Peyer's patch (tissue), 4 donors: ENCODE results near the gene PSIP1. TPM values are rescaled to one million over a fixed set of nuclear protein-coding genes. Genes with fewer than 3 reads are reported as not detected.
"Not testable (repeated sequence)": the region's sequence is repeated elsewhere in the genome, so short reads cannot be mapped to it uniquely, and the experiment has no call there.

Experiments used
- DNase-seq, 3 donors: peaks; one replicate each; pipeline ENCODE4 v3.0.0-alpha.2; 2017 to 2019
- H3K27ac ChIP-seq, 4 donors: fragments of 200-600 bp; sonication (generic); one replicate each; pipeline ENCODE4 v1.5.1; 2016 to 2019
- H3K27me3 ChIP-seq, 2 donors: fragments of 200-600 bp; sonication (generic); one replicate each; pipeline ENCODE4 v1.5.1; 2019
- H3K36me3 ChIP-seq, 3 donors: fragments of 200-600 bp; sonication (generic); one replicate each; pipeline ENCODE4 v1.5.1; 2016 to 2019
- H3K4me1 ChIP-seq, 4 donors: fragments of 200-600 bp; sonication (generic); one replicate each; pipeline ENCODE4 v1.5.1; 2016 to 2019
- H3K4me3 ChIP-seq, 4 donors: fragments of 200-600 bp; sonication (generic); 1 replicate in 3 of 4; 2 replicates in 1 of 4; pipeline ENCODE4 v1.5.1; 2016 to 2019; ENCODE audit warnings: mild to moderate bottlenecking in 1 of 4
- H3K9me3 ChIP-seq, 4 donors: fragments of 200-600 bp; sonication (generic); one replicate each; pipeline ENCODE4 v1.5.1; 2016 to 2019; ENCODE audit warnings: mild to moderate bottlenecking in 1 of 4
- CTCF ChIP-seq, 6 experiments: fragments of 450-650 bp in 4 of 6; fragments of 200-600 bp in 2 of 6; sonication (generic) in 1 of 6; IDR thresholded peaks; one replicate each; pipeline ENCODE4 v1.5.1; 2017 to 2019; ENCODE audit warnings: antibody characterized with exemption in 6 of 6, mild to moderate bottlenecking in 3 of 6, moderate library complexity in 1 of 6
- POLR2A ChIP-seq, 2 donors: fragments of 450-650 bp; IDR thresholded peaks; one replicate each; pipeline ENCODE4 v1.5.1; 2017; ENCODE audit warnings: antibody characterized with exemption in 2 of 2, mild to moderate bottlenecking in 2 of 2, moderate library complexity in 2 of 2
- total RNA-seq, 4 donors: library from RNA; depleted of rRNA; stranded (reverse); fragments of >200 nt; gene quantifications; one replicate each; pipeline ENCODE4 v1.1.0, GENCODE V29; 2016

Gene PSIP1
- total RNA-seq, 4 donors from 2014 or later: 20.2 to 71.0 (median 25.7) TPM

- no peak overlapping the region for H3K27ac ChIP-seq
- no peak overlapping the region for H3K4me3 ChIP-seq
- no peaks in the 10 kb centered on the region for H3K4me1 ChIP-seq
- peaks cover 0 to 61% (median 0%) of the 10 kb centered on the region in 3 donors for H3K36me3 ChIP-seq
- DNase-seq: no peak
- TF ChIP-seq POLR2A (IDR thresholded peaks at IDR 0.05) (no peak), CTCF (IDR thresholded peaks at IDR 0.05) (no peak)
- no peaks in the 10 kb centered on the region for H3K27me3 ChIP-seq
- H3K9me3 ChIP-seq: no peaks in the 10 kb centered on the region
Observed at GRCh38 chr9:15438891-15439290, 71.9 kb downstream of the PSIP1 start.

GRCh38 chr9:15433661-15434060 is 77.1 kb downstream of the PSIP1 start:
- Histone ChIP-seq H3K27ac (no peak overlapping the region), H3K36me3 (peaks cover 0 to 44% (median 0%) of the 10 kb centered on the region in 3 donors), H3K4me1 (peaks cover 0 to 17% (median 3%) of the 10 kb centered on the region in 4 donors), H3K27me3 (no peaks in the 10 kb centered on the region), H3K4me3 (no peak overlapping the region), H3K9me3 (no peaks in the 10 kb centered on the region)
- no peak for TF ChIP-seq CTCF (IDR thresholded peaks at IDR 0.05)
- TF ChIP-seq POLR2A (IDR thresholded peaks at IDR 0.05): no peak
- no peak for DNase-seq

GRCh38 chr9:15433191-15433590 is 77.6 kb downstream of the PSIP1 start:
- TF ChIP-seq CTCF (IDR thresholded peaks at IDR 0.05) (no peak), POLR2A (IDR thresholded peaks at IDR 0.05) (no peak)
- Histone ChIP-seq H3K27ac (no peak overlapping the region), H3K9me3 (no peaks in the 10 kb centered on the region), H3K27me3 (no peaks in the 10 kb centered on the region), H3K4me1 (peaks cover 0 to 17% (median 3%) of the 10 kb centered on the region in 4 donors), H3K36me3 (peaks cover 0 to 39% (median 0%) of the 10 kb centered on the region in 3 donors), H3K4me3 (no peak overlapping the region)
- DNase-seq: no peak

GRCh38 chr9:15430920-15431844 is 79.6 kb downstream of the PSIP1 start:
- H3K4me1 ChIP-seq: peaks cover 0 to 31% (median 3%) of the 10 kb centered on the region in 4 donors
- peak in 2 of 3 donors; percentile 67 to 69 for DNase-seq
- TF ChIP-seq POLR2A (IDR thresholded peaks at IDR 0.05): no peak
- TF ChIP-seq CTCF (IDR thresholded peaks at IDR 0.05): no peak
- H3K27me3 ChIP-seq: no peaks in the 10 kb centered on the region
- H3K36me3 ChIP-seq: peaks cover 0 to 42% (median 0%) of the 10 kb centered on the region in 3 donors
- no peaks in the 10 kb centered on the region for H3K9me3 ChIP-seq
- H3K4me3 ChIP-seq: peak overlapping the region in 1 of 4 donors; percentile 4
- peak overlapping the region in 2 of 4 donors; percentile 68 to 75 for H3K27ac ChIP-seq

GRCh38 chr9:15427702-15428101 is 83.1 kb downstream of the PSIP1 start:
- not testable (repeated sequence) for H3K27ac ChIP-seq, DNase-seq, H3K27me3 ChIP-seq, H3K9me3 ChIP-seq, H3K4me3 ChIP-seq
- H3K36me3 ChIP-seq: peaks cover 0 to 29% (median 0%) of the 10 kb centered on the region in 3 donors
- peaks cover 0 to 48% (median 5%) of the 10 kb centered on the region in 4 donors for H3K4me1 ChIP-seq

GRCh38 chr9:15426019-15426418 is 84.8 kb downstream of the PSIP1 start:
- Histone ChIP-seq H3K4me3 (no peak overlapping the region), H3K4me1 (peaks cover 0 to 51% (median 5%) of the 10 kb centered on the region in 4 donors), H3K9me3 (no peaks in the 10 kb centered on the region), H3K27ac (peak overlapping the region in 2 of 4 donors; percentile 44 to 48), H3K27me3 (no peaks in the 10 kb centered on the region), H3K36me3 (peaks cover 0 to 29% (median 0%) of the 10 kb centered on the region in 3 donors)
- DNase-seq: peak in 1 of 3 donors; percentile 63
- peak in 1 of 2 donors; percentile 28 for TF ChIP-seq POLR2A (IDR thresholded peaks at IDR 0.05)
- no peak for TF ChIP-seq CTCF (IDR thresholded peaks at IDR 0.05)
